ENCODE measurements around the gene RAB11FIP4. TPM values are rescaled to one million over a fixed set of nuclear protein-coding genes. Genes with fewer than 3 reads are reported as not detected.

RAB11FIP4 gene
- total and polyA plus RNA-seq, 7 donors: 0.66 to 32.5 (median 1.8) TPM

GRCh38 chr17:31586946-31587345, 195.5 kb downstream of the RAB11FIP4 start:
- peak overlapping the region in 2 of 4 donors; percentile 43 to 48 for H3K27ac ChIP-seq
- intact Hi-C loops (cut with DNase I): no loop called here
- WGBS, 2 donors: 72 to 81% methylated on average over 5 of the region's 5 CpGs

GRCh38 chr17:31587462-31587861, 196.0 kb downstream of the RAB11FIP4 start:
- intact Hi-C loops (cut with DNase I): no loop called here
- H3K27me3 ChIP-seq: no peaks in the 10 kb centered on the region
- H3K4me1 ChIP-seq: peaks cover 0 to 28% (median 13%) of the 10 kb centered on the region in 4 donors
- H3K36me3 ChIP-seq: peaks cover 0 to 18% (median 8%) of the 10 kb centered on the region in 4 donors
- TF ChIP-seq POLR2AphosphoS5 (IDR thresholded peaks at IDR 0.05) (peak in 2 of 4 donors; percentile 22 to 35), POLR2A (IDR thresholded peaks at IDR 0.05) (no peak)
- 85 to 88% methylated on average over 4 of the region's 4 CpGs for WGBS, 2 donors
- H3K4me3 ChIP-seq: no peak overlapping the region
- DNase-seq: peak; percentile 56
- H3K27ac ChIP-seq: peak overlapping the region in 2 of 4 donors; percentile 43 to 48
- no peaks in the 10 kb centered on the region for H3K9me3 ChIP-seq

More at GRCh38 chr17:31586946-31587345, 195.5 kb downstream of the RAB11FIP4 start:
- peak; percentile 42 for DNase-seq
- H3K36me3 ChIP-seq: peaks cover 0 to 12% (median 8%) of the 10 kb centered on the region in 4 donors
- no peaks in the 10 kb centered on the region for H3K9me3 ChIP-seq
- peaks cover 0 to 33% (median 18%) of the 10 kb centered on the region in 4 donors for H3K4me1 ChIP-seq
- no peaks in the 10 kb centered on the region for H3K27me3 ChIP-seq
- no peak overlapping the region for H3K4me3 ChIP-seq
- TF ChIP-seq POLR2AphosphoS5 (IDR thresholded peaks at IDR 0.05) (no peak), CTCF (IDR thresholded peaks at IDR 0.05) (no peak), POLR2A (IDR thresholded peaks at IDR 0.05) (no peak), EP300 (IDR thresholded peaks at IDR 0.05) (no peak)

Small RNA genes within 50 kb of the gene (small RNA-seq; reads per million reads assigned to genes)
- gene MIR193A (5.6 to 7.1 (median 5.8) reads per million in 3 donors), gene MIR4725 (0 to 0.32 (median 0.22) reads per million in 3 donors), gene RN7SL45P (0 reads per million in 3 donors), gene RN7SL79P (0 to 0.06 (median 0) reads per million in 3 donors), gene RNU6ATAC7P (0 reads per million in 3 donors)

Other genes with a start within 250 kb of the RAB11FIP4 start
- gene OMG, start 94.4 kb upstream of the RAB11FIP4 start, total RNA-seq: 1 to 10 TPM in 1 of 4 donors, under 1 TPM in 1, not detected in 2; 0.71 to 3.0 TPM
- 1 to 10 TPM in 1 of 3 donors, under 1 TPM in 1, not detected in 1; 0.64 to 5.4 TPM for gene OMG, start 94.4 kb upstream of the RAB11FIP4 start, polyA plus RNA-seq
- 10 to 100 TPM in 2 of 4 donors, 1 to 10 TPM in 2; 6.9 to 17.5 (median 12.9) TPM for gene EVI2B, start 77.6 kb upstream of the RAB11FIP4 start, total RNA-seq
- gene EVI2B, start 77.6 kb upstream of the RAB11FIP4 start, polyA plus RNA-seq: 10 to 100 TPM; 10.8 to 30.8 (median 15.5) TPM
- 1 to 10 TPM; 6.9 to 9.3 (median 7.6) TPM for gene EVI2A, start 70.1 kb upstream of the RAB11FIP4 start, total RNA-seq
- gene EVI2A, start 70.1 kb upstream of the RAB11FIP4 start, polyA plus RNA-seq: 10 to 100 TPM in 2 of 3 donors, 1 to 10 TPM in 1; 9.0 to 23.0 (median 10.2) TPM